K562 (cell line): ENCODE data around the gene OTOP3. TPM values are rescaled to one million over a fixed set of nuclear protein-coding genes. Genes with fewer than 3 reads are reported as not detected.

Source experiments
- CBX5 ChIP-seq: IDR thresholded peaks from 2 replicates; pipeline ENCODE4 v1.6.1; 2014; ENCODE audit warnings: low read depth, borderline replicate concordance
- FOXM1 ChIP-seq, 2 experiments: fragments of 450-650 bp in 1 of 2; sonication (generic) in 1 of 2; formaldehyde crosslinking in 1 of 2; IDR thresholded peaks; 2 replicates each; pipeline versions ENCODE4 v1.6.1 to v1.9.0; 2017 to 2022; ENCODE audit warnings: low read depth in 2 of 2, mild to moderate bottlenecking in 2 of 2, missing genetic modification reagents in 1 of 2, moderate library complexity in 1 of 2
- HDAC2 ChIP-seq: fragments of 450-650 bp; IDR thresholded peaks from 2 replicates; pipeline ENCODE4 v1.6.1; 2016; ENCODE audit warnings: mild to moderate bottlenecking
- IFI16 ChIP-seq: fragments of 250-450 bp; sonication (Bioruptor Pico); IDR thresholded peaks from 2 replicates; pipeline ENCODE4 v2.1.2; 2022; ENCODE audit warnings: mild to moderate bottlenecking, inconsistent platforms
- KDM5B ChIP-seq: fragments of 200-600 bp; sonication (generic); IDR thresholded peaks from 2 replicates; pipeline ENCODE4 v1.6.1; 2012; ENCODE audit warnings: low read depth, mild to moderate bottlenecking, moderate library complexity, low read length, control low read depth, inconsistent platforms; ENCODE audit not compliant: insufficient replicate concordance
- MAZ ChIP-seq, 2 experiments: fragments of 450-650 bp in 1 of 2; sonication (generic) in 1 of 2; formaldehyde crosslinking; IDR thresholded peaks in 1 of 2; conservative IDR thresholded peaks in 1 of 2; 2 replicates each; pipeline versions ENCODE4 v1.4.0 to v1.5.0; 2020; ENCODE audit warnings: mild to moderate bottlenecking in 1 of 2, missing genetic modification reagents in 1 of 2
- SMC3 ChIP-seq: conservative IDR thresholded peaks from 2 replicates; pipeline ENCODE4 v1.6.1; 2011; ENCODE audit warnings: low read depth, low read length, improper control_type of control experiment; ENCODE audit not compliant: insufficient read depth
- SP2 ChIP-seq: IDR thresholded peaks from 2 replicates; pipeline ENCODE4 v1.6.1; 2011; ENCODE audit warnings: mild to moderate bottlenecking, low read depth, low read length, moderate library complexity; ENCODE audit not compliant: poor library complexity, severe bottlenecking; ENCODE audit errors: extremely low read depth
- XRCC5 ChIP-seq: fragments of 200-400 bp; formaldehyde crosslinking; IDR thresholded peaks from 2 replicates; pipeline ENCODE4 v1.6.1; 2017; ENCODE audit warnings: low read depth, mild to moderate bottlenecking, low read length
- ZFPM2 ChIP-seq: fragments of 250-450 bp; sonication (Bioruptor Pico); IDR thresholded peaks from 2 replicates; pipeline ENCODE4 v1.5.1; 2022; ENCODE audit warnings: mild to moderate bottlenecking
- ZNF146 ChIP-seq: IDR thresholded peaks from one replicate; pipeline ENCODE4 v1.6.1; 2018; ENCODE audit warnings: missing compliant biosample characterization; ENCODE audit not compliant: unreplicated experiment
- polyA plus RNA-seq, 8 experiments: library from polyadenylated mRNA; depleted of rRNA in 4 of 8; stranded (reverse) in 5 of 8; unstranded in 3 of 8; fragments of >200 nt; fragmentation: Nextera tagmentation in 2 of 8; fragmentation: Illumina TruSeq in 1 of 8; extraction: Ambion mirVana in 2 of 8; extraction: Trizol in 1 of 8; gene quantifications; 2 replicates each; pipeline versions ENCODE4 v1.2.1 to v1.2.3, GENCODE V29; 2011 to 2014; ENCODE audit warnings: inconsistent platforms in 1 of 8, missing spikeins in 1 of 8
- total RNA-seq, 7 experiments: library from RNA; depleted of rRNA in 6 of 7; stranded (reverse); fragments of >200 nt in 6 of 7; fragmentation: Illumina TruSeq in 2 of 7; extraction: Trizol in 2 of 7; gene quantifications; 2 replicates each; pipeline versions ENCODE4 v1.2.1 to v1.2.3, GENCODE V29; 2011 to 2021; ENCODE audit warnings: low replicate concordance in 1 of 7
- TF ChIP-seq, protein P1 (sequence below): fragments of 450-650 bp; IDR thresholded peaks from 2 replicates; pipeline ENCODE4 v1.6.1; 2018; ENCODE audit not compliant: partially characterized antibody
- TF ChIP-seq, protein P2 (sequence below): fragments of 200-800 bp; sonication (Bioruptor generic); IDR thresholded peaks from 2 replicates; pipeline ENCODE4 v1.6.1; 2017; ENCODE audit warnings: missing genetic modification characterization, missing compliant biosample characterization
- TF ChIP-seq, protein P3 (sequence below): sonication (generic); formaldehyde crosslinking; IDR thresholded peaks from 2 replicates; pipeline ENCODE4 v1.8.1; 2023; ENCODE audit warnings: mild to moderate bottlenecking, missing genetic modification reagents
- TF ChIP-seq, protein P4 (sequence below): fragments of 450-650 bp; formaldehyde crosslinking; IDR thresholded peaks from 2 replicates; pipeline ENCODE4 v1.4.0; 2020; ENCODE audit warnings: mild to moderate bottlenecking
- TF ChIP-seq, protein P5 (sequence below): fragments of 450-650 bp; IDR thresholded peaks from 2 replicates; pipeline ENCODE4 v1.6.1; 2016; ENCODE audit warnings: antibody characterized with exemption

The OTOP3 gene
- total and polyA plus RNA-seq, 9 of the 15 experiments (the other 6 are each of a cell fraction or from before 2014, with no cell fraction given): not detected

DNA sequence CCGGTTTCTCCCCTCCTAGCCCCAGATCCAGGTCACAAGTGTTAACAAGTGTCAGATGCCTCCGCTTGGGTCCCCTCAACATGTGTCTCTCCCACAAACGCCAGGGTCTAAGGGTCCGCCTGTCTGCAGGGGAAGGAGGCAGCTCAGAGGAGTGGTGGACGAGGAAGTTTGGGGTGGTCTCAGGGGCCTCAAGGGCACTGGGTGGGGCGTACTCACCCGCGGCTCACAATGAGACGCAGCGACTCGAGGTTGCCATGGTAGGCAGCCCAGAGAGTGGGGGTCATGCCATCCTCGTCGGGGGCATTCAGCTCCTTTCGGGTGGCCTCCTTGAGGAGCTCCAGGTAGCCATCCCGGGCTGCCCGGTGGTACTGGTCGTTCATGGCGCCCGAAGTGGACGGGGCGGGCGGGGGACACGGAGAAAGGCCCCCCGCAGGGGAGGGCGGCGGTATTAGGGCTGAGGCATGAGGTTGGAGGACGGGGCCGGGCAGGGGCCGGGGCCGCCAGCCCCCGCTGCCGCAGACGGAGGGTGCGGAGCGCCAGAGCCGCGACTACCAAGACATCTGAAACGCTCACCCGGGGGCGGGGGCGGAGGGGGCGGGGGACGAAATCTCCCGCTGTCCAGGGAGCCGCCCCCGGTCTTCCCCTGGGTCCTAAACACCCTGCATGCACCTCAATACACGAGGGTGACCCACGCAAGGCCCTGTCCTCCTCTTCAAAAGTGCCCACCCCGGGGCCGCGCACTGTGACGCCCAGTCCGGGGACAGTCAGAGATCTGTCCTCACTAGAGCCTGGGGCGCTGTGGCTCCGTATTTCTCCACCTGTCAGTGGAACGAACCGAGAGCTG is 12.8 kb upstream of the OTOP3 start, which contains the start of gene USH1G (continued):
- TF ChIP-seq ZNF146 (no peak), HDAC2 (no peak), CBX5 (no peak), MAZ (CRISPR knock-in tag; conservative IDR thresholded peaks at IDR 0.05 in 1 of 2, IDR thresholded peaks at IDR 0.05 in 1 of 2) (peak in 1 of 2 experiments; percentile 66; a peak in 3 of 4 replicates), IFI16 (CRISPR knock-in tag) (no peak), ZFPM2 (CRISPR knock-in tag) (no peak), KDM5B (peak; percentile 25), FOXM1 (IDR thresholded peaks at IDR 0.05; ENCODE audit: low read depth) (0 out of 2 replicates have a peak, but pooled peaks have one; percentile 36), FOXM1 (CRISPR knock-in tag; IDR thresholded peaks at IDR 0.05; ENCODE audit: low read depth) (no peak), XRCC5 (no peak), SMC3 (no peak), SP2 (no peak)
- TF ChIP-seq, protein P1, sequence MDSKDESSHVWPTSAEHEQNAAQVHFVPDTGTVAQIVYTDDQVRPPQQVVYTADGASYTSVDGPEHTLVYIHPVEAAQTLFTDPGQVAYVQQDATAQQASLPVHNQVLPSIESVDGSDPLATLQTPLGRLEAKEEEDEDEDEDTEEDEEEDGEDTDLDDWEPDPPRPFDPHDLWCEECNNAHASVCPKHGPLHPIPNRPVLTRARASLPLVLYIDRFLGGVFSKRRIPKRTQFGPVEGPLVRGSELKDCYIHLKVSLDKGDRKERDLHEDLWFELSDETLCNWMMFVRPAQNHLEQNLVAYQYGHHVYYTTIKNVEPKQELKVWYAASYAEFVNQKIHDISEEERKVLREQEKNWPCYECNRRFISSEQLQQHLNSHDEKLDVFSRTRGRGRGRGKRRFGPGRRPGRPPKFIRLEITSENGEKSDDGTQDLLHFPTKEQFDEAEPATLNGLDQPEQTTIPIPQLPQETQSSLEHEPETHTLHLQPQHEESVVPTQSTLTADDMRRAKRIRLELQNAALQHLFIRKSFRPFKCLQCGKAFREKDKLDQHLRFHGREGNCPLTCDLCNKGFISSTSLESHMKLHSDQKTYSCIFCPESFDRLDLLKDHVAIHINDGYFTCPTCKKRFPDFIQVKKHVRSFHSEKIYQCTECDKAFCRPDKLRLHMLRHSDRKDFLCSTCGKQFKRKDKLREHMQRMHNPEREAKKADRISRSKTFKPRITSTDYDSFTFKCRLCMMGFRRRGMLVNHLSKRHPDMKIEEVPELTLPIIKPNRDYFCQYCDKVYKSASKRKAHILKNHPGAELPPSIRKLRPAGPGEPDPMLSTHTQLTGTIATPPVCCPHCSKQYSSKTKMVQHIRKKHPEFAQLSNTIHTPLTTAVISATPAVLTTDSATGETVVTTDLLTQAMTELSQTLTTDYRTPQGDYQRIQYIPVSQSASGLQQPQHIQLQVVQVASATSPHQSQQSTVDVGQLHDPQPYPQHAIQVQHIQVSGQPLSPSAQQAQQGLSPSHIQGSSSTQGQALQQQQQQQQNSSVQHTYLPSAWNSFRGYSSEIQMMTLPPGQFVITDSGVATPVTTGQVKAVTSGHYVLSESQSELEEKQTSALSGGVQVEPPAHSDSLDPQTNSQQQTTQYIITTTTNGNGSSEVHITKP: peak; percentile 84
- TF ChIP-seq, protein P2, sequence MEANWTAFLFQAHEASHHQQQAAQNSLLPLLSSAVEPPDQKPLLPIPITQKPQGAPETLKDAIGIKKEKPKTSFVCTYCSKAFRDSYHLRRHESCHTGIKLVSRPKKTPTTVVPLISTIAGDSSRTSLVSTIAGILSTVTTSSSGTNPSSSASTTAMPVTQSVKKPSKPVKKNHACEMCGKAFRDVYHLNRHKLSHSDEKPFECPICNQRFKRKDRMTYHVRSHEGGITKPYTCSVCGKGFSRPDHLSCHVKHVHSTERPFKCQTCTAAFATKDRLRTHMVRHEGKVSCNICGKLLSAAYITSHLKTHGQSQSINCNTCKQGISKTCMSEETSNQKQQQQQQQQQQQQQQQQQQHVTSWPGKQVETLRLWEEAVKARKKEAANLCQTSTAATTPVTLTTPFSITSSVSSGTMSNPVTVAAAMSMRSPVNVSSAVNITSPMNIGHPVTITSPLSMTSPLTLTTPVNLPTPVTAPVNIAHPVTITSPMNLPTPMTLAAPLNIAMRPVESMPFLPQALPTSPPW (CRISPR knock-in tag): peak; percentile 91
- TF ChIP-seq, protein P3, sequence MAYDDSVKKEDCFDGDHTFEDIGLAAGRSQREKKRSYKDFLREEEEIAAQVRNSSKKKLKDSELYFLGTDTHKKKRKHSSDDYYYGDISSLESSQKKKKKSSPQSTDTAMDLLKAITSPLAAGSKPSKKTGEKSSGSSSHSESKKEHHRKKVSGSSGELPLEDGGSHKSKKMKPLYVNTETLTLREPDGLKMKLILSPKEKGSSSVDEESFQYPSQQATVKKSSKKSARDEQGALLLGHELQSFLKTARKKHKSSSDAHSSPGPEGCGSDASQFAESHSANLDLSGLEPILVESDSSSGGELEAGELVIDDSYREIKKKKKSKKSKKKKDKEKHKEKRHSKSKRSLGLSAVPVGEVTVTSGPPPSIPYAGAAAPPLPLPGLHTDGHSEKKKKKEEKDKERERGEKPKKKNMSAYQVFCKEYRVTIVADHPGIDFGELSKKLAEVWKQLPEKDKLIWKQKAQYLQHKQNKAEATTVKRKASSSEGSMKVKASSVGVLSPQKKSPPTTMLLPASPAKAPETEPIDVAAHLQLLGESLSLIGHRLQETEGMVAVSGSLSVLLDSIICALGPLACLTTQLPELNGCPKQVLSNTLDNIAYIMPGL (CRISPR knock-in tag): no peak
- TF ChIP-seq, protein P4, sequence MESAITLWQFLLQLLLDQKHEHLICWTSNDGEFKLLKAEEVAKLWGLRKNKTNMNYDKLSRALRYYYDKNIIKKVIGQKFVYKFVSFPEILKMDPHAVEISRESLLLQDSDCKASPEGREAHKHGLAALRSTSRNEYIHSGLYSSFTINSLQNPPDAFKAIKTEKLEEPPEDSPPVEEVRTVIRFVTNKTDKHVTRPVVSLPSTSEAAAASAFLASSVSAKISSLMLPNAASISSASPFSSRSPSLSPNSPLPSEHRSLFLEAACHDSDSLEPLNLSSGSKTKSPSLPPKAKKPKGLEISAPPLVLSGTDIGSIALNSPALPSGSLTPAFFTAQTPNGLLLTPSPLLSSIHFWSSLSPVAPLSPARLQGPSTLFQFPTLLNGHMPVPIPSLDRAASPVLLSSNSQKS (CRISPR knock-in tag): no peak
- TF ChIP-seq, protein P5, sequence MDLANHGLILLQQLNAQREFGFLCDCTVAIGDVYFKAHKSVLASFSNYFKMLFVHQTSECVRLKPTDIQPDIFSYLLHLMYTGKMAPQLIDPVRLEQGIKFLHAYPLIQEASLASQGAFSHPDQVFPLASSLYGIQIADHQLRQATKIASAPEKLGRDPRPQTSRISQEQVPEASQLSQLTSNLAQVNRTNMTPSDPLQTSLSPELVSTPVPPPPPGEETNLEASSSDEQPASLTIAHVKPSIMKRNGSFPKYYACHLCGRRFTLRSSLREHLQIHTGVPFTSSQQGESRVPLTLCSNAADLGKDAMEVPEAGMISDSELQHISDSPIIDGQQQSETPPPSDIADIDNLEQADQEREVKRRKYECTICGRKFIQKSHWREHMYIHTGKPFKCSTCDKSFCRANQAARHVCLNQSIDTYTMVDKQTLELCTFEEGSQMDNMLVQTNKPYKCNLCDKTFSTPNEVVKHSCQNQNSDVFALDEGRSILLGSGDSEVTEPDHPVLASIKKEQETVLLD: no peak
